Mammary microvascular endothelial cell (primary cell): ENCODE data around the gene CCZ1B. TPM values are rescaled to one million over a fixed set of nuclear protein-coding genes. Genes with fewer than 3 reads are reported as not detected.

ENCODE experiments used
- total RNA-seq: library from RNA; depleted of rRNA; stranded (reverse); fragments of >200 nt; gene quantifications from 2 replicates; pipeline ENCODE4 v1.2.3, GENCODE V29; 2015

Gene CCZ1B
- total RNA-seq = 11.1 and 29.3 TPM in 2 replicates

GRCh38 chr7:6826151-6826550 lies at the start of gene CCZ1B:
Gene CCZ1B, minus strand, starts transcription at chr7:6826275. Its CDS starts 78 bp downstream, at chr7:6826197.

GRCh38 chr7:6753964-6754363 lies 72.1 kb downstream of the CCZ1B start, which contains the start of gene RSPH10B2:
Gene RSPH10B2, plus strand, starts transcription at chr7:6754103. Its CDS starts 3,575 bp downstream, at chr7:6757678.

Other genes with a start within 250 kb of the CCZ1B start
- gene ZDHHC4, start 248.8 kb downstream of the CCZ1B start, total RNA-seq = 28.7 and 35.9 TPM in 2 replicates
- gene INTS15, start 236.3 kb downstream of the CCZ1B start, total RNA-seq = 20.4 and 24.4 TPM in 2 replicates
- gene ZNF853, start 210.7 kb downstream of the CCZ1B start, total RNA-seq = 0.07 and 0.10 TPM in 2 replicates
- 9.4 TPM in 2 replicates for gene ZNF316, start 189.0 kb downstream of the CCZ1B start, total RNA-seq
- 6.4 TPM in 2 replicates for gene ZNF12, start 119.3 kb downstream of the CCZ1B start, total RNA-seq
- gene RSPH10B2, start 72.2 kb downstream of the CCZ1B start, total RNA-seq = 0.05 TPM in 1 of 2 replicates, not detected in the other